ENCODE results near the gene ACSM4.

Gene ACSM4

DNA sequence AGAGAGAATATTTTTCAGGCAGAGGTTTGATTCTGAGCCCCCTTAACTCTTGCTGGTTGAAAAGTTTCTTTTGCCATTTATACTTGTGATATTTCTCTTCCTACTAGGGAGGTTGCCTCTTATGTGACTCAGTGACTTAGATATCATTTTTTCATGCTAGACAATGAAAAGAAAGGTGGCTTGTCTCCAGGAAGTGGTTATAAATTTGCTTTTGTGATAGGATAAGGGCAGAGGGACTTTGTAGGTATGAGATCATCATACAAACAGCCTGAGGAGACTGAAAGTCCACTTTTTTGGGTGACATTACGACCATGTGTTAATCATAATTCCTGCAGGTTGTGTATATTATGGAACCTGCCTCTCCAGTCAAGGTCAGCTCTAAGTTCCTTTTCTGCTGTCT, 35.8 kb downstream of the ACSM4 start:
- DNase-seq, result no peak

DNA sequence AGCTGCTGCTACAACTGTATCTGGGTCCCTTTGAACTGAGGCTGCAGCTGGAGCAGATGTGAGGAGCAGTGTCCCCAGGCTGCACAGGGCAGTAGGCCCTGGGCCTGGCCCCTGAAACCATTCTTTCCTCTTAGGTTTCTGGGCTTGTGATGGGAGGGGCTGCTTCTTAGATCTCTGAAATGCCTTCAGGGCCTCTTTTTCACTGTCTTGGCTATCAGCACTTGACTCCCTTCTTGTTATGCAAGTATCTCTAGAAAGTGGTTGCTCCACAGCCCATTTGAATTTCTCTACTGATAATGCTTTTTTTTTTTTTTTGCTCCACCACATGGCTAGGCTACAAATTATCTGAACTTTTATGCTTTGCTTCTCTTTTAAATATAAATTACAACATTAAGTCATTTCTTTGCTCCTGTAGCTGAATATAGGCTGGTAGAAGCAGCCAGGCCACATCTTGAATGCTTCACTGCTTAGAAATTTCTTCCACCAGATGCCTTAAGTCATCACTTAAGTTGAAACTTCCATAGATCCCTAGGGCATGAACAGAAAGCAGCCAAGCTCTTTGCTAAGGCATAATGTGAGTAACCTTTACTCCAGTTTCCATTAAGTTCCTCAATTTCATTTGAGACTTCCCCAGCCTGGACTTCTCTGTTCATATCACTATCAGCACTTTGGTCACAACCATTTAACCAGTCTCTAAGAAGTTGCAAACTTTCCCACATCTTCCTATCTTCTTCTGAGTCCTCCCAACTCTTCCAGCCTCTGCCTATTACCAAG, 41.1 kb downstream of the ACSM4 start:
- DNase-seq, result no peak

DNA sequence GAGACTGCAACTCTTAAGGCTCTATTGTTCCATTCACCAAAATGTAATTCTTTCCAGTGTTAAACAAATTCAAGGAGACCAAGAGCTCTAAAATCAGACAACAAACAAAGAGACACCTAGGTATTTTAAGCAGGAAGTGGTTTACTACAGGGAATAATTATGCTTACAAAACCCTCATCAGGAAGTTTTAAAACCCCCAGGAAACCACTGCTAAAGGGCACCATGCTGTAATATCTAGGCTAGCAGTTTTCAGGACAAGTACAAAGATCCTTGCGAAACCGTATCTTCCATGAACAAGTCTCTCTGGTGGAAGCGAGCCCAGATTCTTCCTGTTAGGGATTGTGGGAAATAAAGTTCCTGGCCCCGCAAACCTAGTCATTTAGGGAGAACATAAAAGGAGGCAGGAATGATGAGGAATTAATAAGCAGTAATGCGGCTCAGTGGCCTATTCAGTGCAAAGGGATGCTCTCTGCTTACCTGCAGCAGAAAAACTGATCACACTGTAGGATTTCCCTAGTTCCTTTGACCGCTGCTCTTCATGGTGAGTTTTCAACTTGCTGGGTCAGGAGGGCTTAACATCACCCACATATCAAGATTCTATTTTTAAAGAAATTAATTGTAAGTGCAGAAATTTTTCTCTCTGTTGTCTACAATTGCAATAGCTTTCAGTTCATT, 42.8 kb downstream of the ACSM4 start:
- DNase-seq, result no peak

DNA sequence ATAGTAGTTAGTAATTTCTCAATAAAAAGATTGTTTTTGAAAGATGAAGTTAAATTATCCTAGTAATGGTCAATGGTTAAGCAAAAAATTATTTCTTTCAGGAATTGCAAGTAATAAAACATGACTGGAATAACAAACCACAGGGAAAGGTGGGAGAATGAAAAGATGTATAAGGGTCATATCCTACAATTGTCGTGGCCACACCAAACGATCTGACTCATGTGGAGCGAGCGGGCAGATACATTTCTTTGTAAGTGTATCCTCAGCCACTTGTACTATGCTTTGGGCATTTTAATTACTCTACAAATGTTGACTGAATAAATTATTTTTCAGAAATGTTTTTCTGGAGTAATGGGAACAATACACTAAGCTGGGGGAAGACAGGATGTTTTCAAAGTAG, 45.5 kb downstream of the ACSM4 start:
- no peak for DNase-seq

DNA sequence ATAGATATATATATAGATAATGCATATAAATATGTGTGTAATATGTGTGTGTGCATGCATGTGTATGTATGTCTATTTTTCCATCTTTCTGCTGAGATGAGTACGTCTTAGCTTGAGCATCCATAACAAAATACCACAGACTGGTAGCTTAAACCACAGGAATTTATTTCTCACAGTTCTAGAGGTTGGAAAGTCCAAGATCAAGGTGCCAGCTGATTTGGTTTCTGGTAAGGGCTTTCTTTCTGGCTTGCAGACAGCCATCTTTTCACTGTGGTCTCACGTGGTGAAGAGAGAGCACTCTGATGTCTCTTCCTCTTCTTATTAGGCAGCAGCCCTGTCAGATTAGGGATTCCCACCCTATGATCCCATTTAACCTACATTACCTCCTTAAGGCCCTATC, 47.3 kb downstream of the ACSM4 start:
- no peak for DNase-seq

DNA sequence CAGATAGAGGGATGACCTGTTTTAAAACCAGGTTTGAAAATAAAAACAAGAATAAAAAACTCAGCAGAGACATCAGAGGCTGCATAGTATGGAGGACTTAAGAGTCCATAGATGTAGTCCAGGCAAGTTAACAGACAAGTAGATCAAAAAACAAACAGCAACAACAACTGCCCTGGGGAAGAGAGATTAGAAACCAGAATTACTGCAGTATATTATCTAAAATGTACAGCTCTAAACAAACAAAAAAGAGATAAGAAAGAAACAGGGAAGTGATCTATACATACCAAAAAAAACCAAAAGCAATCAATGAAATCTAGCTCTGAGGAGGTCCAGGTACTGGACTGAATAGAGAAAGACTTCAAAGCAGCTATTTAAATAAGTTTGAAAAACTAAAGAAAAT, 48.8 kb downstream of the ACSM4 start:
- DNase-seq, result no peak

DNA sequence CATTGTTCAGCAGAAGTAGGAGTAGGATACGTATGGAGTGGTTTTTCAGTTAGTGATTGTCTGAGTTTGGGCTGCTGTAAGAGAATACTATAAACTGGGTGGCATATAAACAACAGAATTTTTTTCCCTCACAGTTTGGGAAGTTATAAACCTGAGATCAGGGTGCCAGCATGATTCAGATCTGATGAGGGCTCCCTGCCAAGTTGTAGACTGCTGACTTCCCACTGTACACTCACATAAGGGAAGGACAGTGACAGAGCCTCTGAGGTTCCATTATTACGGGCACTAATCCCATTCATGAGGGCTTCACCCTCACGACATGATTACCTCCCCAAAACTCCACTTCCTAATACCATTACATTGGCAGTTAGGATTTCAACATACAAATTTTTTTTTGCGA, 50.7 kb downstream of the ACSM4 start:
- DNase-seq, result no peak

DNA sequence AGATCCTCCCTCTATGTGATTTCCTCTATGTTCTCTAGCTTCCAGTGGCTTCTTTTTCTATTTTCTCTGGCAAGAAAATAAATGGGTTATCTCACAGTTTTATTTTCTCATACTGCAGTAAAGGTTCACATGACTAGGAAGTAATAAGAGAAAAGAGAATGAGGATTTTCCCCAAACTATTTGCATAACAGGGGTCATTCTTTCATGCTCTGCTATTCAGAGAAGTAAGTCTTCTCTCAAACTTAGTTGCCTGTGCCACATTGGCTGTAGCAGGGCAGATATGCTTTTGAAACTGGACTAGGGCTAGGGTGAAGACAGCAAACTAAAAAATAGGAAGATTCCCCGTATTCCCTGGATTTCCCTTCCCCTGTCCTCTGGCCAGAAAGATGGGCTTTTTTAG, 57.4 kb downstream of the ACSM4 start:
- DNase-seq, result no peak

DNA sequence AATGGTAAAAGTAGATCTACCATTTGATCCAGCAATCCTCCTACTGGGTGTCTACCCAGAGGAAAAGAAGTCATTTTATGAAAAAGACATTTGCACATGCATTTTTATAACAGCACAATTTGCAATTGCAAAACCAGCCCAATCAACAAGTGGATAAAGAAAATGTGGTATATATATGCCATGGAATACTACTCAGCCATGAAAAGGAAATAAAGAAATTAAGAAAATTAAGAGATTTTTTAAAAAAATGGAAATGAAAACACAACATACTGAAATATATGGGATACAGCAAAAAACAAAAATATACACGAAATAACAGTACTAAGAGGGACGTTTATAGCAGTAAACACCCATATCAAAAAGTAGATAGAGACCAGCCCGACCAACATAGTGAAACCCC, 58.9 kb downstream of the ACSM4 start:
- no peak for DNase-seq

DNA sequence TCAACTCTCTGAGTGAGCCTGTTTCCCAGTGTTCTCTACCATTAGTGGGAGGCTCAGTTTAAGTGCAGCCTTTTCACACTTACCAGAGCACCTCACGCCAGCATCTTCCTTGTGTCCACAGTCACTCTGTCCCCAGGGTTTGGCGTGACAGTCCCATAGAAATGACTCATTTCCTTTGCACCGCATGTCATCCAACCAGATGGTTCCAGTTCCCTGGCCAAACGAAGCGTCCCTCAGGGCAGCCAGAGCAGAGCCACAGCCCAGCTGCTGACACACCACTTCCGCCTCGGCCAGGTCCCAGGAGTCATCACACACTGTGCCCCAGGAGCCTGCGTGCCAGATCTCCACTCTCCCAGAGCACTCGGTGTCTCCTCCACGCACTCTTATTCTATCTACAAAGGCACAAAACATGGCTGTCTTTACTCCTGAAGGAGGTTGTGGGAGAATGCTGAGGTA, 65.4 kb downstream of the ACSM4 start:
- DNase-seq, result no peak

DNA sequence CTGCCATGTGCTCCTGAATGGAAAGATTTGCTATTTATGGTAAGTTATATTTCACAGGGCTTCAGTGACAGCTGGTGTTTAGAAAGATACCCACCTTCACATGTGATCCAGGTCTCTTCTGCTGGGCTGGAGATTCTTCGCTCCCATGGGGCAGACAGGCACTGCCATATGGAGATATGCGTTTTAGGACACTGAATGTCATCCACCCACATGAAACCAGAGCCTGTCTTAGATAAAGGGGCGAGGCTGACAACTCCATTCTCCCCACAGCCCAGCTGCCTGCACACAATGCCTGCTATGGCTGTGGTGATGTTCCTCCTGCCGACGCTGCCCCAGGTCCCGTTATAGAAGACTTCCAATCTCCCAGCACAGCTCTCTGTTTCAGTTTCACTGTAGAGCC, 69.4 kb downstream of the ACSM4 start:
- DNase-seq, result peak; percentile 100

DNA sequence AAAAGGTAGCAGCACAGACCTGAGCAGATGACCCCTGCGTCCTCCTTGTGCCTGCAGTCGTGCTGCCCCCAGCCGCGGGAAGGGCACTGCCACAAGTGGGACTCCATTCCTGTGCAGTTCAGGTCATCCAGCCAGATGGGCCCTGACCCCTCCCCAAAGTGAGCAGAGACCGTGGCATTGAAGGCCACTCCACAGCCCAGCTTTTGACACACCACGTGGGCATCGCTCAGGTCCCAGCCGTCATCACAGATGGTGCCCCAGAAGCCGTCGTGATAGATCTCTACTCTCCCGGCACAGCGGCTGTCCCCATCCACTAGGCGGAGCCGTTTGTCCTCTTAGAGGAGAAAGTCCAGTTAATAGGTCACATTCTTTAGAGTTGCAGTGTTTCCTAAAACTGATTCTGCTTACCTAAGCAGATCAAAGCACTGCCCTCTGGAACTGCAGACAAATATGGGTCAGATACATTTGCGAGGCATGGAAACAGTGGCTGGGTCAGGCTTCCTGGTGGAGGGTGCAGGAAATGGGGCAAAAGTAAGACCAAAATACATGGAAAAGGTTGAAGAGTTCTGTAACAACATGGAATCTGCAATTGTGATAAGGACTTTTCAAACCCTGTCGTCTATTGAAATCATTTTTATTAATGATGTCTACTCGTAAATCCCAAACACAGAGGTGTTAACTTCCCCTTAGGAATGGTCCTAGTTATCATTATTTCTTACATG, 70.7 kb downstream of the ACSM4 start:
- peak; percentile 82 for DNase-seq

DNA sequence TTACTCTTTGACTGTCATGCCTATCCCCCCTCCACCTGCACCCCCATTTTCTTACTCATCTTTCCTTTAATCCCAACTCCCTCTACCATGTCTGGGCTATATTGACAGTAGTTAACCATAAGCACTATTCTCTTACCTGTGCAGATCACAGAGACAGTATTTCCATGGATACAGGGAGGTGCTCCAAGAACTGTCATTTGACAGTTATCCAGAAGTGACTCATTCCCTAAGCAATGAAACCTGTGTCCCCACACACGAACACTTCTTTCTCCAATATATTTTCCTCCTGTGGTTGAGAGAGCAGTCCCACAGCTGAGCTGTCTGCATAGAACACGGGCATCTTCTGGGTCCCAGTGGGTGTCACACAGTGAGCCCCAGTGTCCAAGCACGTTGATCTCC, 71.3 kb downstream of the ACSM4 start:
- DNase-seq, result no peak

DNA sequence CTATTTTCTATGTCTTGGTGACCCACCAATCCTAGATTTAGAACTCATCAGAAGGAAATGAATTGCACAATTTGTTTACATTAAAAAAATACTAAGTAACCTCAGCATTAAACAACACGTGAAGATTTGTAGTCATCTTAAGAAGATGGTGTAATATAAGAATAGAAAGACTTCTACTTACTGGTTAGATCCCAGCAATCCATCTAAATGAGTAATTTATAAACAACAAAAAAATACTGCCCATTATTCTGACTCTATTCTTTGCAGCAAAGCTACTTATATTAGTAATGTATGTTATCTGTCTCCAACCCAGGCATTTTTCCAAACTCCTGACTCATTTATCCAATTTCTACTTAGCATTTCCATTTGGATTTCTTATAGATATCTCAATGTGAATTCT, 72.3 kb downstream of the ACSM4 start:
- DNase-seq, result no peak
